Measurements from ENCODE around the gene CFAP61.
"Not testable (repeated sequence)": the region's sequence is repeated elsewhere in the genome, so short reads cannot be mapped to it uniquely, and the experiment has no call there.

CFAP61 gene

GRCh38 chr20:20216941-20217340, 164.6 kb downstream of the CFAP61 start:
- TF ChIP-seq, protein P1, sequence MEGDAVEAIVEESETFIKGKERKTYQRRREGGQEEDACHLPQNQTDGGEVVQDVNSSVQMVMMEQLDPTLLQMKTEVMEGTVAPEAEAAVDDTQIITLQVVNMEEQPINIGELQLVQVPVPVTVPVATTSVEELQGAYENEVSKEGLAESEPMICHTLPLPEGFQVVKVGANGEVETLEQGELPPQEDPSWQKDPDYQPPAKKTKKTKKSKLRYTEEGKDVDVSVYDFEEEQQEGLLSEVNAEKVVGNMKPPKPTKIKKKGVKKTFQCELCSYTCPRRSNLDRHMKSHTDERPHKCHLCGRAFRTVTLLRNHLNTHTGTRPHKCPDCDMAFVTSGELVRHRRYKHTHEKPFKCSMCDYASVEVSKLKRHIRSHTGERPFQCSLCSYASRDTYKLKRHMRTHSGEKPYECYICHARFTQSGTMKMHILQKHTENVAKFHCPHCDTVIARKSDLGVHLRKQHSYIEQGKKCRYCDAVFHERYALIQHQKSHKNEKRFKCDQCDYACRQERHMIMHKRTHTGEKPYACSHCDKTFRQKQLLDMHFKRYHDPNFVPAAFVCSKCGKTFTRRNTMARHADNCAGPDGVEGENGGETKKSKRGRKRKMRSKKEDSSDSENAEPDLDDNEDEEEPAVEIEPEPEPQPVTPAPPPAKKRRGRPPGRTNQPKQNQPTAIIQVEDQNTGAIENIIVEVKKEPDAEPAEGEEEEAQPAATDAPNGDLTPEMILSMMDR (IDR thresholded peaks at IDR 0.05; ENCODE audit: low read length, missing control alignments) = no peak
- no peak overlapping the region for H3K4me3 ChIP-seq (replicated peaks; ENCODE audit: low read depth, low read length)
- no peak for DNase-seq (ENCODE audit: low read depth)

- DNase-seq (ENCODE audit: low read depth) = no peak
- H3K4me3 ChIP-seq (replicated peaks; ENCODE audit: low read depth, low read length) = no peak overlapping the region
- TF ChIP-seq, protein P1 (IDR thresholded peaks at IDR 0.05; ENCODE audit: low read length, missing control alignments) = no peak
Measured at GRCh38 chr20:20217621-20218020, 165.3 kb downstream of the CFAP61 start.

GRCh38 chr20:20218106-20218505, 165.8 kb downstream of the CFAP61 start:
- not testable (repeated sequence) for H3K4me3 ChIP-seq (replicated peaks; ENCODE audit: low read depth, low read length); DNase-seq (ENCODE audit: low read depth)

DNA sequence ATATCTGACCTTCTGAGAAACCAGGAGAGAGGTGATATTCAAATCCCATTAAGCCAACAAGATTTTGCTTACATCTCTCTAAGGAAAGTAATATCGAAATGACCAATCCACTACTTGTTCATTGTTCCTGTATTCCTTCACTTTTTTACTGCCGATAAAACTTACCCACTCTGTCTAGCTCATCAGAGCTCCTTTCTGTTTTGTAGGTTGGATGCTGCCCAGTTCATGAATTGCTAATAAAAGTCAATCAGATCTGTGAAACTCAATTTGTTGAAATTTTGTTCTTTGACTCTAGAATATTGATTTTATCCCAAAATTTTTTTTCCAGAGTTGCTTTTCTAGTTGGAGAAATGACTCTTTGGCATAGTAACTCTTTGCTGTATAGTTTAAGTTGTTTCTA, 166.7 kb downstream of the CFAP61 start:
- DNase-seq (ENCODE audit: low read depth) = no peak
- TF ChIP-seq, protein P1 (IDR thresholded peaks at IDR 0.05; ENCODE audit: low read length, missing control alignments) = no peak
- H3K4me3 ChIP-seq (replicated peaks; ENCODE audit: low read depth, low read length) = no peak overlapping the region

- TF ChIP-seq, protein P1 (IDR thresholded peaks at IDR 0.05; ENCODE audit: low read length, missing control alignments) = no peak
- H3K4me3 ChIP-seq (replicated peaks; ENCODE audit: low read depth, low read length) = no peak overlapping the region
- DNase-seq (ENCODE audit: low read depth) = no peak
Measured at GRCh38 chr20:20220134-20220533, 167.8 kb downstream of the CFAP61 start.

DNA sequence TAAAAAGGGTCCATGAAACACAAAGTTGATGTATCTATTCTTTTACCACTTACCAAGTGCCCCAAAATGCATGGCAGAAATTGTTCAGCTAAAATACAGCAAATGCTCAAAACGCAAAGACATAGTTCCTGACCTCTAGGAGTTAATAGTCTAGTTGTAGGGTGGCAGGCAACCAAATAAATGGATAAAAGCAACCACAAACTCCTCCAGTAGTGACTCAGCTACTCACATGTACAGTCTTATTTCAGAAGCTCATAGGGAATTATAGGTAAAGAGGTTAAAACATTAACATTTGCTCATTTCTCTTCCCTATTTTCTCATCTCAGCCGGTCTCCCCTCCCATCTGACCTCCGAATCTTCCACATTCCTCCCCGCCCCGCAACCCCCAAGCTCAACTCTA, 171.6 kb downstream of the CFAP61 start:
- no peak overlapping the region for H3K4me3 ChIP-seq (replicated peaks; ENCODE audit: low read depth, low read length)
- DNase-seq (ENCODE audit: low read depth) = no peak
- TF ChIP-seq, protein P1 (IDR thresholded peaks at IDR 0.05; ENCODE audit: low read length, missing control alignments) = no peak

DNA sequence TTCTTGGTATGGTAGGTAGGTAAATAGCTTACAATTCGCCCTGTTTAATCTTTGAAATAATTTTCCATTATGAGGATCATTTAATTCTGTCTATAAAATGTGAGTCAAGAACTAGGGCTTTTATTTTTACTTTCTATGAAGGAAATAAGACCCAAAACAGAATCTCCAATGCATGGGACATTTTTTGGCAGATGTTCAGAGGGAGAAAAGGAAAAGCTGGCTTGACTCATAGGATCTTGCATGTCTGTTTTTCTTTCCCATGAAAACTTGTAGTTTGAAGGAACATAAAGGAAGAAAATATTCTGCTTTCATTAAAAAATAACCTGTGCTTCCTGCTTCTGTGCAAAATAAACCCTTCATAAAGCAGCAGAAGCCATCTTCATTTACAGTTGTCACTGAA, 172.5 kb downstream of the CFAP61 start:
- TF ChIP-seq, protein P1 (IDR thresholded peaks at IDR 0.05; ENCODE audit: low read length, missing control alignments) = no peak
- no peak for DNase-seq (ENCODE audit: low read depth)

More for the DNA sequence above, 172.5 kb downstream of the CFAP61 start:
- H3K4me3 ChIP-seq (replicated peaks; ENCODE audit: low read depth, low read length) = no peak overlapping the region

Measured in fibroblast of pulmonary artery (primary cell).